ENCODE data around the gene CATSPERD.

The CATSPERD gene

DNA sequence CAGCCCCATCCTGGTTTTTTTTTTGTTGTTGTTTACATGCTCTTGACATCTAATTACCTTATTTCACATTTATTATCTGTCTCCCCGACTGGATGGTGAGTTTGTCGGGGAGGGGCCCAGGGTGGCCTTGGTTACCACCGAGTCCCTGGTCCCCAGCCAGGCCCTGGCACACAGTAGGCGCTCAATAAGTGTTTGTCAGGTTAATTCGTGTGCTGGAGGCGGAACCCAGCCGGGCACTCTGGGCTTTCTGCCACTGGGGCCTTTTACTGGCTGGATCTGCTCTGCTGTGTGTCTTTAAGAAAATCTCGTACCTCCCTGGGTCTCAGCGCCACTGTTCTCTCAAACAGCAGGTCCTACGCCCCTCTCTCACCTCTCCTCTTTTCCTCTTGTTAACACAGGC is 89.0 kb downstream of the CATSPERD start:
- Mint-ChIP-seq H3K27me3 (peaks cover 3% of the 10 kb centered on the region), H3K27ac (no peak overlapping the region), H3K4me3 (no peak overlapping the region), H3K36me3 (no peaks in the 10 kb centered on the region), H3K4me1 (peaks cover 2% of the 10 kb centered on the region), H3K9me3 (peaks cover 2% of the 10 kb centered on the region)
- ATAC-seq: no peak

DNA sequence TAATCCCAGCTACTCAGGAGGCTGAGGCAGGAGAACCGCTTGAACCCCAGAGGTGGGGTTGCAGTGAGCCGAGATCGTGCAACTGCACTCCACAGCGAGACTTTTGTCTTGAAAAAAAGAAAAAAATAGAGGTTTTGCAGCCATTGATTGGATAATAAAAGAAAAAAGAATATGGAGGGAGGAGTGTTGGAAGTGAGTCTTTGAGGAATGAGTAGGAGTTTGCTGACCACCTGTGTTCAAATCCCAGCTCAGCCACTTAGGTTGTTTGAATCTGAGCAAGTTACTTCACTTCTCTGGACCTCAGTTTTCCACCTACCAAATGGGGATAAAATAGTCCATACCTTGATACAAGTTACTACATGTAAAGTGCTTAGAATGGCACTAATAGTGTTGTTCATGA is 90.7 kb downstream of the CATSPERD start:
- H3K27ac Mint-ChIP-seq: no peak overlapping the region
- no peak overlapping the region for H3K4me3 Mint-ChIP-seq
- no peaks in the 10 kb centered on the region for H3K36me3 Mint-ChIP-seq
- no peak for ATAC-seq
- H3K9me3 Mint-ChIP-seq: peaks cover 2% of the 10 kb centered on the region
- peaks cover 4% of the 10 kb centered on the region for H3K27me3 Mint-ChIP-seq
- no peaks in the 10 kb centered on the region for H3K4me1 Mint-ChIP-seq

DNA sequence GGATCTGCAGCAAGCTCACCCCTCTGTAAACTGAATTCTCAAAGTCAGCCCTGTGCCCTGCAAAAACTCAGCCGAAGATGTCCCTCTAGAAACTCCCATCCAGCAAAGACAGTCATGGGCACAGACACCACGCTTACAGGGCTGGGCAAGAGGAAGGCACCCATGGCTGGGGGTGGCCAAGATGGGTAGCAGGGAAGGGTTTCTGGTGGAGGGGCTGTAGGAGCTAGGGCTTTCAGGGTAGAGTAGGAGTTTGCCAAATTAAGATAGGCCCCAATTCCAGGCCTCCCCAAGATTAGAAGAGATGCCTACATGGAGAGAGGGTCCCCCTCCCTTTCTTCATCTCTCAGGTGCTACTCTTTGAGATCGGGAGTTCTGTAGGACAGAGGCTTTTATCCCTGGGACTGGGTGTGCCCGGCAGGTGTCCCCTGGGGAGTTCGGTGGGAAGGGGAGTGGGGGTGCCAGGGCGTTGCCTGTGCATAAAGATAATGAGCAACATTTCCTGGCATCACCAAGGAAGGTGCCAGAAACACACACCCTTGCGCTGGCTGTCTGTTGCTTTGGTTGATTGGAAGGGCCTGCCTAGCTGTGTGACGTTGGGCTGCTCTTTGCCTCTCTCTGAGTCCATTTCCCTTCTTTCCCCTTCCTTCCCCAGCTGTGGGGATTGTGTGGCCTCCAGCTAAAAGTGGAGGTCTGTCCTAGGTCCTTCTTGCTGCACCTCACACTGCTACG is 93.8 kb downstream of the CATSPERD start:
- no peak for ATAC-seq
- no peak overlapping the region for H3K27ac Mint-ChIP-seq
- H3K27me3 Mint-ChIP-seq: peaks cover 28% of the 10 kb centered on the region
- peaks cover 2% of the 10 kb centered on the region for H3K9me3 Mint-ChIP-seq
- no peaks in the 10 kb centered on the region for H3K36me3 Mint-ChIP-seq
- H3K4me3 Mint-ChIP-seq: no peak overlapping the region
- no peaks in the 10 kb centered on the region for H3K4me1 Mint-ChIP-seq

DNA sequence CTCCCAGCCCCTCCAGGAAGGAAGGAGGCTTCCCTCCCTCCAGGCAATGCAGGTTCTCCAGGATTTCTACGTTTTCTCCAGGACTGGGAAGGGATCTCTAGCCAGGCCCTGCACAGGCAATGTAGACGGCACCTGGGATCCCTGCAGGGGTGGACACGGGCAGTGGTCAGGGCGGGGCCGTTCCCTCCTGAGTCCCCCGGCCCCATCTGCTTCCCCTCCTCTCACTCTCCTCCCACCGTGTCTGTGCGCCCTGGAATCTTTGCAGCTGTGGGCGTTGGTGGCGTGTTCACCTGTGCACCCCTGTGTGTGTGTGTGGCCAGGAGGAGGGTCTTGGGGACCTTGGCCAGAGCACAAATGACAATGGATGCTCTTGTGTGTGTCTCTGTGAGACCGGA is 94.4 kb downstream of the CATSPERD start:
- no peaks in the 10 kb centered on the region for H3K36me3 Mint-ChIP-seq
- no peaks in the 10 kb centered on the region for H3K4me1 Mint-ChIP-seq
- H3K27me3 Mint-ChIP-seq: peaks cover 34% of the 10 kb centered on the region
- H3K9me3 Mint-ChIP-seq: peaks cover 2% of the 10 kb centered on the region
- H3K4me3 Mint-ChIP-seq: no peak overlapping the region
- H3K27ac Mint-ChIP-seq: no peak overlapping the region
- ATAC-seq: no peak

DNA sequence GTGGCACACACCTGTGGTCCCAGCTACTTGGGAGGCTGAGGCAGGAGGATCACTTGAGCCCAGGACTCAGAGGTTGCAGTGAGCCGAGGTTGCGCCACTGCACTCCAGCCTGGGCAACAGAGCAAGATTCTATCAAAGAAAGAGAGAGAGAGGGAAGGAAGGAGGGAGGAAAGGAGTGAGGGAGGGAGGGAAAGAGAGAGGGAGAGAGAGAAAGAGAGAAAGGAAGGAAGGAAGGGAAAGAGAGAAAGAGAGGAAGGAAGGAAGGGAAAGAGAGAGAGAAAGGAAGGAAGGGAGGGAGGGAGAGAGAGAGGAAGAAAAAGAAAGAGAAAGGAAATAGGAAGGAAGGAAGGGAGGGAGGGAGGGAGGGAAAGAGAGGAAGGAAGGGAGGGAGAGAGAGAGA is 96.8 kb downstream of the CATSPERD start:
- peaks cover 5% of the 10 kb centered on the region for H3K9me3 Mint-ChIP-seq
- no peaks in the 10 kb centered on the region for H3K4me1 Mint-ChIP-seq
- H3K4me3 Mint-ChIP-seq: no peak overlapping the region
- ATAC-seq: no peak
- H3K27ac Mint-ChIP-seq: no peak overlapping the region
- peaks cover 5% of the 10 kb centered on the region for H3K36me3 Mint-ChIP-seq
- peaks cover 50% of the 10 kb centered on the region for H3K27me3 Mint-ChIP-seq

DNA sequence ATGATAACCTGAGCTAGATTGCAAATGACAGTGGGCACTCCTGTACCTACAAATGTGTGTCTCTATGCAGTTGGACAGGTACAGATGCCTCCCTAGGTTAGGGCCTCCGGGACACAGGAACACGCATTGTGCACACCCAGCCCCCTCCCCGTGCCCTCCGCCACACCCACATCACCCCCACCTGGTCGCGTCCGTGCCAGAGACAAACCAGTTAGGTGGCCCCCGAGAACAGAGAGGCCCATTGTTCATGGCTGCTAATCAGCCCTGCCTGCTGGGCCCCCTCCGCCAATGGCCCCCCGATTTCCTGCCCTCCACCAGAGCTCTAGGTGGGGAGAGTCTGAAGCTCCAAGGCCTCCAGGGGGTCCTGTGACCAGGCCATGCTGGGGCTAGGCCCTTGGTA is 98.2 kb downstream of the CATSPERD start:
- H3K4me1 Mint-ChIP-seq: no peaks in the 10 kb centered on the region
- no peak for ATAC-seq
- H3K4me3 Mint-ChIP-seq: no peak overlapping the region
- peaks cover 5% of the 10 kb centered on the region for H3K9me3 Mint-ChIP-seq
- H3K27me3 Mint-ChIP-seq: peaks cover 50% of the 10 kb centered on the region
- H3K27ac Mint-ChIP-seq: no peak overlapping the region
- peaks cover 5% of the 10 kb centered on the region for H3K36me3 Mint-ChIP-seq

DNA sequence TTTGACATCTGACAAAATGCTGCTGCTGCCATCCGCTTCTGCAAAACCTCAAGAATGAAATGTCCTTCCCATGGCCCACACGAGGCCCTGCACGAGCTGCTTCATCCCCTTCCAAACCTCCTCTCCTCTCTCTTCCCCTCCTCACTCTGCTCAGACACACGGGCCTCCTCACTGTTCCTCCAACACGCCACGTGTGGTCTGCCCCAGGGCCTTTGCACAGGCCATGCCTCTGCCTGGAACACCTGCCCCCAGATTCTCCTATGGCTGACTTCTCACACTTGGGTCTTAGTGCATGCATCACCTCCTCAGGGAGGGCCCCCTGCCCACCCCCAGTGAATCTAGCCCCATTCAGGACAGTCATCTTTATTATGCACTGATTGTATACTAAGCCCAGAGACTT is 100.3 kb downstream of the CATSPERD start:
- Mint-ChIP-seq H3K4me1 (no peaks in the 10 kb centered on the region), H3K27ac (no peak overlapping the region), H3K27me3 (peaks cover 50% of the 10 kb centered on the region), H3K9me3 (peaks cover 5% of the 10 kb centered on the region), H3K4me3 (no peak overlapping the region), H3K36me3 (peaks cover 5% of the 10 kb centered on the region)
- no peak for ATAC-seq

DNA sequence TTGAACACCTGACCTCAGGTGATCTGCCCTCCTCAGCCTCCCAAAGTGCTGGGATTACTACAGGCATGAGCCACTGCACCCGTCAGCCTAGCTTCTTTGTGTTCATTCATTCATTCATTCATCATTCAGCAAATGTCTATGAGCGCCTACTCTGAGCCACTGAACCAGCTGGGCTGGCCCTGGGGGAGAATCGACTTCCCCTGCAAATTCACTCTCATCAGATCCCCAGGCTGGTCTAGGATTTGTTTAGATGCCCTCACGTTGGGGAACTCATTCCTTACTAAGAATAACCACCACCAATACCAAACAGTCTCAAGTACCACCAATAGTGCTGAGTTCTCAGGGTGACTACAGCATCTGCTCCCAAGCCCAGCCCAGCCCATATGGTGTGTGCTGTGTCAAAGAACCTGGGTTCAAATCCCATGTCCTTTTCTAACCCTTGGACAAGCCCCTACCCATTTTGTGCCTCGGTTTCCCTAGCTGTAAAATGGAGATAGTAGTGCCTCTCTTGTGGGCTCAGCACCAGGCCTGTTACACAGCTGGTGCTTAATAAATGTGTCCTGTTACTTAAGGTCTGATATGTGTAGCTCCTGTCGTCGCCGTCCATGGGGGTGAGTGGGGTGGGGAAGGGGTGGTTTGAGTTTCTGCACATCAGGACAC is 101.2 kb downstream of the CATSPERD start:
- peaks cover 5% of the 10 kb centered on the region for H3K9me3 Mint-ChIP-seq
- H3K4me1 Mint-ChIP-seq: peaks cover 4% of the 10 kb centered on the region
- peaks cover 5% of the 10 kb centered on the region for H3K36me3 Mint-ChIP-seq
- no peak for ATAC-seq
- no peak overlapping the region for H3K27ac Mint-ChIP-seq
- peaks cover 44% of the 10 kb centered on the region for H3K27me3 Mint-ChIP-seq
- no peak overlapping the region for H3K4me3 Mint-ChIP-seq

DNA sequence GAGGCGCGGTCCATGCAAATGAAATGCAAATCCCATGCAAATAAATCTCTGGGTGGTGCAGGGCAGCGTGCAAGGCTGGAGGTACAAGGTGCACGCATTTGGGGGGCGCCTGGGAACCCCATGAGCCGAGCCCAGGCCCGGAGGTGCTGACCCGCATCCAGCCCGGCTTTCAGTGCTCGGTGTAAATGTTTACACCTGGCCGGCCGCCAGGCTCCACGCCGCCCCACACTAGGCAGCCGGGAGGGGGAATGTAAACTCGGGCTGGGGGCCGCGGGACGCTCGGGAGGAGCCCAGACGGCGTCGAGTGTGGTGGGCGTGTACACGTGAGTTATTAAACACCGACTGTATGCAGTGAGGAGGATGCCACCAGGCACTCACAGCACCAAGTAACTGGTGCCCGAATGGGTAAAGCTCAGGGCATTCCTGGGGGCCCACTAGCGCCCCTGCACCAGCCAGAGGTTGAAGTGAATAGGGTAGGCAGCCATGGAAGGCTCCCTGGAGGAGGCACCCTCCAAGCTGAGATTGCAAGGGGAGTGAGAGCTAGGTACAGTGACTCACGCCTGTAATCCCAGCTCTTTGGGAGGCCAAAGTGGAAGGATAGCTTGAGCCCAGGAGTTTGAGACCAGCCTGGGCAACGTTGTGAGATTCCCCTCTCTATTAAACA is 101.9 kb downstream of the CATSPERD start:
- Mint-ChIP-seq H3K9me3 (peaks cover 5% of the 10 kb centered on the region), H3K27ac (no peak overlapping the region), H3K27me3 (peaks cover 44% of the 10 kb centered on the region), H3K4me3 (no peak overlapping the region), H3K36me3 (peaks cover 5% of the 10 kb centered on the region), H3K4me1 (peaks cover 10% of the 10 kb centered on the region)
- ATAC-seq: no peak

DNA sequence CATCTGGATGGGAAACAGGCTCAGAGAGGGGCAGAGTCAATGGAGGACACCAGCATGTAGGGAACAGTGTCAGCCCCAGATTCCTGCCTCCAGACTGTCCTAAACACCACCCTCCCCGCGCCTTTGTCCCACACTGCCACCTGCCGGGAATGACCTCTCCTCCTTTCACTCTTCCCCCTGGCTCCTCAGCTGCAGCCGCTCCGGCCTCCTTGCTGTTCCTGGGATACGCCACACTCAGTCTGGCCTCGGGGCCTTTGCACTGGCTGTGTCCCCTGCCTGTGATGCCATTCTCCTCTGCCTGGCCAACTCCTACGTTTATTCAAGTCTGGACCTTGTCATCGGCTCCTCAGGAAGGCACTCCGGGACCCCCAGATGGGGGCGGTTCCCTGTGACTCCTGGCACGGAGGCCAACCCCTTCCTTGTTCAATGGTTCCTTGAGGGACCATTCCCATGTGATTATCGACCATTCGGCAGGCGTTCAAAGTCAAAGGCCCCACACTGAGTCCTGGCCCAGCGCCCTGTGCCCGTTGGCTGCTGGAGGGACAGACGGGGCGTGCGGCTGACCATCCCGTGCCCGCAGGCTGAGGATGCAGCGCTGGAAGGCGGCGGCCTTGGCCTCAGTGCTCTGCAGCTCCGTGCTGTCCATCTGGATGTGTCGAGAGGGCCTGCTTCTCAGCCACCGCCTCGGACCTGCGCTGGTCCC is 103.3 kb downstream of the CATSPERD start:
- Mint-ChIP-seq H3K9me3 (peaks cover 3% of the 10 kb centered on the region), H3K27me3 (peaks cover 34% of the 10 kb centered on the region), H3K4me3 (no peak overlapping the region), H3K4me1 (peaks cover 18% of the 10 kb centered on the region), H3K27ac (no peak overlapping the region), H3K36me3 (peaks cover 5% of the 10 kb centered on the region)
- no peak for ATAC-seq

DNA sequence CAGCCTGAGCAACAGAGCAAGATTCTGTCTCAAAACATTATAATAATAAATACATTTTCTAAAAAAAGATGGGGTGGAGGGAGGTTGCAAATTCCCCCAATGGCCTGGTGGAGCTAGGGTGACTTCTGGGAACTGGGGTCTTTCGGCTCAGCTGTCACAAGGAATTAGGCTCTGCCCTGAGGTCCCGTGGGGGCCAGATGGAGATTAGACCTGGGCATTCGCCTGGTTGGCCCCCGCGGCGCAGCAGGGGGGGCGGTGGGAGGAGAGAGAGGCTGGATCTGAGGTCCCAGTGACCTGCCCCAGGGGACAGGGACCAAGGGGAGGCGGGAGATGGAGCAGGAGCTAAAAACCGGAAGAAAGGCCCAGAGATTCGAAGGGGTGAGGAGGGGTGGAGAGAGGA is 104.3 kb downstream of the CATSPERD start:
- Mint-ChIP-seq H3K27me3 (peaks cover 31% of the 10 kb centered on the region), H3K27ac (no peak overlapping the region), H3K36me3 (peaks cover 5% of the 10 kb centered on the region), H3K4me1 (peaks cover 18% of the 10 kb centered on the region), H3K4me3 (no peak overlapping the region), H3K9me3 (peaks cover 3% of the 10 kb centered on the region)
- ATAC-seq: no peak

DNA sequence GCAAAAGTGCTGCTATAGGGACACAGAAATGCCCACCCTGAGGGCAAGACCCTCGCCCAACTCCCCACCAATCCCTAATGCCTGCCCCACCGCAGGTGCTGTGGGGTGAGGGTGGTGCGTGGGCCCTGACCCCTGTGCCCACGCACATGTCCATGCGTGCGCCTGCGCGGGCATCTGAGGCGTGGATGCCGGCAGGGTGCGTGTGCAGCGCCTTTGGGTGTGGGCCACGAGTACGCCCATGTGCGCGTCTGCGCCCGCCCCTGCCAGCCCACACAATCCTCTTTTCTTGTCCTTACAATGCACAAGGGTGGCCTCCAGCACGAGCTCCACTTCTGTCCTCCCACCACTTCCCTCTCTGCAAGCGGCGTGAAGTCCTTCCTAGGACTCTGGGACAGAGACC is 104.7 kb downstream of the CATSPERD start:
- Mint-ChIP-seq H3K9me3 (peaks cover 3% of the 10 kb centered on the region), H3K4me3 (no peak overlapping the region), H3K4me1 (peaks cover 18% of the 10 kb centered on the region), H3K27me3 (peaks cover 31% of the 10 kb centered on the region), H3K36me3 (peaks cover 5% of the 10 kb centered on the region), H3K27ac (no peak overlapping the region)
- no peak for ATAC-seq

DNA sequence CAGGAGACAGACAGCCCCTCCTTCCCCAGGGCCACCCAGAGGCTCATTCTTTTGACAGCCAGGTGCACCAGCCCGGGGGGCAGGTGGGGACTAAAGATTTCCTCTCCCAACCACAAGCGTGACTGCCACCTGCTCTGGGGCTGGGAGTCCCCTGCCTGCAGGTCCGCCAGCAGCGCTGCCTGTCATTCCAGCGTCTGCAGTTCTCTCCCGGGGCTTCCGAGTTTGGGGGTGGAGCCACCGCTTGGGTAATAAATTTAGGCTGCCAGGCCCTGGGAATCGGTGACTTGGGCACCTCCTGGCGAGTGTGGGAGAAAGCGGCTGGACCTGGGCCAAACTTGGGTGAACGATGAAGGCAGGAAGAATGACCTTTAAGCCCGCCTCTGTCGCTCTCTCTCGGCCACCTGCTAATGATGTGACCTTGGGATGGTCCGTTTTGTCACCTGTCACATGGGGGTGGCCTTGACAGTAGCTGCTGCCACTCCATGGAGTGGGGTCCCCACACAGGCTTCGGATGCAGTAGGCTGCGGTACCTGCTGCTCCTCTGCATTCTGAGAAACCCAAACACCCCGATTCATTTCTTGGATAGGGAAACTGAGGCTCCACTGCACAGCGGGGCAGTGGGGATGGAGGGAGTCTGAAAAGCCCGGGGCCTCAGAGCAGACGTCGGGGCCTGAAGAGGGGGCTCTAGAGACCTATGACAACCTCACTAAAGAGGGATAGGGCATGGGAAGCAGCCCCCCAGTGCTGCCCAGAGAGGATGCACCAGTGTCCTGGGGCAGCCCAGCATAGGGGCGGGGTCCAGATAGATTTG is 106.3 kb downstream of the CATSPERD start:
- Mint-ChIP-seq H3K4me3 (peak overlapping the region; percentile 77), H3K27me3 (peaks cover 23% of the 10 kb centered on the region), H3K27ac (peak overlapping the region; percentile 57), H3K36me3 (no peaks in the 10 kb centered on the region), H3K4me1 (peaks cover 18% of the 10 kb centered on the region), H3K9me3 (no peaks in the 10 kb centered on the region)
- ATAC-seq: no peak

DNA sequence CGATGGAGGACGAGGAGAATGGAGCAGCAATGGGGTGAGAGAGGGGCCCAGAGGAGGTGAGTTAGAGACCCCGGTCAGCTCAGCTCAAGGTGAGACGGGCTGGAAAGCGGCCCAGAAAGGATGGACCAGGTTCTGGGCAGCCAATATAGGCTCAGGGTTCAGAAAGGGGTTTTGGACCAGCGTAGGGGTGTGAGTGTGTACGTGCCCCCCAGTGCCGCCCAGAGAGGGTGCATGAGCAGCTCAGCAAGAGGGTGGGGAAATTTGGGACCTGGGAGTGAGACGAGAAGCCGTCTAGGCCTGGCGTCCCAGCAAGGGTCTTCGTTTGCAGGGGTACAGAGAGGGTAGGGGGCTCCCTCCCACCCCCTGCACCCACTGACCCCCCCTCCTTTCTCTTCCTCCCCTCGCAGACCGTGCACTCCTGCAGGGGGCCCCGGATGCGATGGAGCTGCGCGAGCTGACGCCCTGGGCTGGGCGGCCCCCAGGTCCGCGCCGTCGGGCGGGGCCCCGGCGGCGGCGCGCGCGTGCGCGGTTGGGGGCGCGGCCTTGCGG is 107.0 kb downstream of the CATSPERD start:
- peak overlapping the region; percentile 77 for H3K4me3 Mint-ChIP-seq
- H3K9me3 Mint-ChIP-seq: no peaks in the 10 kb centered on the region
- H3K36me3 Mint-ChIP-seq: no peaks in the 10 kb centered on the region
- peak overlapping the region; percentile 57 for H3K27ac Mint-ChIP-seq
- peaks cover 30% of the 10 kb centered on the region for H3K27me3 Mint-ChIP-seq
- no peak for ATAC-seq
- H3K4me1 Mint-ChIP-seq: peaks cover 18% of the 10 kb centered on the region
